H1 (cell line): ENCODE data around the gene ELAPOR2. TPM values are rescaled to one million over a fixed set of nuclear protein-coding genes. Genes with fewer than 3 reads are reported as not detected.
"Not testable (repeated sequence)": the region's sequence is repeated elsewhere in the genome, so short reads cannot be mapped to it uniquely, and the experiment has no call there.

Experiments
- CTCF ChIA-PET: fragments of 300-600 bp; sonication (Branson Sonifier 250); formaldehyde crosslinking; loops from one replicate; lab custom pipeline; 2021; ENCODE audit not compliant: partially characterized antibody; lab: Charles Lee
- POLR2A ChIA-PET: fragments of 300-600 bp; sonication (Branson Sonifier 250); formaldehyde crosslinking; loops from one replicate; lab custom pipeline; 2021; ENCODE audit warnings: inconsistent platforms; ENCODE audit not compliant: partially characterized antibody; lab: Charles Lee
- DNase-seq, 2 experiments: peaks; one replicate each; pipeline versions ENCODE4 v3.0.0 to v3.0.0-alpha.2; 2010 to 2022; ENCODE audit warnings: low spot score in 2 of 2, low read depth in 1 of 2, mixed read lengths in 1 of 2
- FAIRE-seq: peaks from 2 replicates; lab custom pipeline; 2011; peaks lifted over from hg19 to GRCh38; lab: Jason Lieb, UNC
- H2AFZ ChIP-seq: 2 replicates; pipeline ENCODE4 v1.8.1; 2012; ENCODE audit warnings: low read length, inconsistent platforms
- H2AK5ac ChIP-seq: 2 replicates; pipeline ENCODE4 v1.6.1; 2013; ENCODE audit warnings: low read depth, low read length
- H2BK120ac ChIP-seq: replicated peaks from 2 replicates; pipeline ENCODE3; 2013; ENCODE audit warnings: low read depth, low read length, inconsistent platforms
- H2BK12ac ChIP-seq: 2 replicates; pipeline ENCODE4 v1.6.1; 2013; ENCODE audit warnings: low read depth, low read length
- H2BK15ac ChIP-seq: 2 replicates; pipeline ENCODE4 v1.6.1; 2013; ENCODE audit warnings: low read length
- H2BK20ac ChIP-seq: 2 replicates; pipeline ENCODE4 v1.6.1; 2013; ENCODE audit warnings: low read length
- H2BK5ac ChIP-seq: 2 replicates; pipeline ENCODE4 v1.6.1; 2013; ENCODE audit warnings: low read depth, low read length
- H3K14ac ChIP-seq: 2 replicates; pipeline ENCODE4 v1.6.1; 2013; ENCODE audit warnings: inconsistent platforms; ENCODE audit not compliant: insufficient read length
- H3K18ac ChIP-seq: 2 replicates; pipeline ENCODE4 v1.6.1; 2013; ENCODE audit warnings: low read length; ENCODE audit errors: extremely low read depth
- H3K23ac ChIP-seq: 2 replicates; pipeline ENCODE4 v1.6.1; 2013; ENCODE audit warnings: inconsistent platforms; ENCODE audit not compliant: insufficient read length
- H3K23me2 ChIP-seq: 2 replicates; pipeline ENCODE4 v1.6.1; 2013; ENCODE audit warnings: low read depth, low read length
- H3K27ac ChIP-seq: 2 replicates; pipeline ENCODE4 v1.6.1; 2011; ENCODE audit warnings: low read depth, low read length, inconsistent platforms
- H3K27me3 ChIP-seq, 4 experiments: replicated peaks in 1 of 4; 1 replicate in 1 of 4; 2 replicates in 3 of 4; pipeline versions ENCODE4 v1.6.1 to v1.8.1; 2011 to 2013; ENCODE audit warnings: low read length in 3 of 4, mild to moderate bottlenecking in 3 of 4, inconsistent platforms in 2 of 4, mixed read lengths in 2 of 4, moderate library complexity in 1 of 4; ENCODE audit not compliant: control insufficient read depth in 3 of 4, insufficient read depth in 3 of 4; ENCODE audit errors: extremely low read depth in 1 of 4
- H3K36me3 ChIP-seq, 4 experiments: 2 replicates each; pipeline versions ENCODE4 v1.6.1 to v1.8.1; 2011 to 2013; ENCODE audit warnings: mild to moderate bottlenecking in 4 of 4, low read length in 3 of 4, moderate library complexity in 2 of 4, control low read depth in 1 of 4, inconsistent platforms in 1 of 4; ENCODE audit not compliant: insufficient read depth in 4 of 4, control insufficient read depth in 2 of 4
- H3K4ac ChIP-seq: replicated peaks from 2 replicates; pipeline ENCODE3; 2013; ENCODE audit warnings: low read length, low read depth, mixed read lengths, inconsistent platforms; ENCODE audit not compliant: insufficient read length
- H3K4me1 ChIP-seq, 4 experiments: replicated peaks in 1 of 4; 1 replicate in 1 of 4; 2 replicates in 3 of 4; pipeline versions ENCODE4 v1.6.1 to v1.8.1; 2011 to 2013; ENCODE audit warnings: low read length in 3 of 4, inconsistent platforms in 2 of 4, mixed read lengths in 1 of 4; ENCODE audit not compliant: insufficient read depth in 4 of 4, control insufficient read depth in 3 of 4
- H3K4me2 ChIP-seq, 2 experiments: 2 replicates each; pipeline versions ENCODE4 v1.6.1 to v1.8.1; 2011 to 2013; ENCODE audit warnings: low read depth in 2 of 2, low read length in 2 of 2, control low read depth in 1 of 2, inconsistent platforms in 1 of 2, mild to moderate bottlenecking in 1 of 2; ENCODE audit not compliant: insufficient read depth in 1 of 2
- H3K4me3 ChIP-seq, 4 experiments: fragments of 200-600, 300-600 bp in 1 of 4; sonication (generic), shearing (Covaris generic), sonication (Bioruptor Twin) in 1 of 4; 2 replicates each; pipeline versions ENCODE4 v1.5.1 to v1.8.1; 2011 to 2016; ENCODE audit warnings: low read length in 4 of 4, low read depth in 3 of 4, control low read depth in 2 of 4, inconsistent platforms in 2 of 4, mild to moderate bottlenecking in 2 of 4, mixed read lengths in 1 of 4, moderate library complexity in 1 of 4; ENCODE audit not compliant: insufficient read depth in 2 of 4; ENCODE audit errors: extremely low read depth in 1 of 4
- H3K56ac ChIP-seq: replicated peaks from 2 replicates; pipeline ENCODE3; 2013; ENCODE audit warnings: low read depth, mild to moderate bottlenecking, mixed read lengths, low read length, inconsistent platforms; ENCODE audit not compliant: insufficient read length
- H3K79me1 ChIP-seq: 2 replicates; pipeline ENCODE4 v1.6.1; 2013; ENCODE audit warnings: low read depth, low read length, control low read depth
- H3K79me2 ChIP-seq, 2 experiments: 2 replicates each; pipeline versions ENCODE4 v1.6.1 to v1.8.1; 2012 to 2013; ENCODE audit warnings: low read length in 2 of 2, mild to moderate bottlenecking in 2 of 2, inconsistent platforms in 1 of 2; ENCODE audit not compliant: insufficient read depth in 2 of 2, control insufficient read depth in 1 of 2
- H3K9ac ChIP-seq, 4 experiments: replicated peaks in 1 of 4; 1 replicate in 1 of 4; 2 replicates in 3 of 4; pipeline versions ENCODE4 v1.6.1 to v1.8.1; 2011 to 2013; ENCODE audit warnings: low read depth in 3 of 4, low read length in 3 of 4, control low read depth in 2 of 4, mild to moderate bottlenecking in 2 of 4, moderate library complexity in 2 of 4, inconsistent platforms in 1 of 4; ENCODE audit errors: extremely low read depth in 1 of 4
- H3K9me3 ChIP-seq, 2 experiments: 2 replicates each; pipeline versions ENCODE4 v1.6.1 to v1.8.1; 2012 to 2013; ENCODE audit warnings: mild to moderate bottlenecking in 2 of 2, moderate library complexity in 2 of 2, control low read depth in 1 of 2, inconsistent platforms in 1 of 2, low read depth in 1 of 2, low read length in 1 of 2, mixed read lengths in 1 of 2; ENCODE audit not compliant: insufficient read depth in 2 of 2
- H4K20me1 ChIP-seq, 2 experiments: replicated peaks in 1 of 2; 2 replicates each; pipeline versions ENCODE3 to v1.8.1; 2011 to 2013; ENCODE audit warnings: inconsistent platforms in 2 of 2, low read length in 2 of 2, mild to moderate bottlenecking in 1 of 2; ENCODE audit not compliant: insufficient read depth in 2 of 2, control insufficient read depth in 1 of 2
- H4K5ac ChIP-seq: 2 replicates; pipeline ENCODE4 v1.6.1; 2013; ENCODE audit warnings: low read length, low read depth, mixed read lengths, inconsistent platforms; ENCODE audit not compliant: insufficient read length
- H4K8ac ChIP-seq: 2 replicates; pipeline ENCODE4 v1.8.0; 2013; ENCODE audit warnings: mild to moderate bottlenecking, moderate library complexity, low read length, inconsistent platforms; ENCODE audit not compliant: insufficient read depth; ENCODE audit errors: extremely low read depth
- H4K91ac ChIP-seq: replicated peaks from 2 replicates; pipeline ENCODE3; 2013; ENCODE audit warnings: low read length, mixed read lengths, inconsistent platforms; ENCODE audit not compliant: insufficient read length
- CEBPB ChIP-seq: IDR thresholded peaks from 2 replicates; pipeline ENCODE4 v1.6.1; 2012; ENCODE audit warnings: low read depth, low read length
- KDM4A ChIP-seq: IDR thresholded peaks from one replicate; pipeline ENCODE4 v1.7.1; 2012; ENCODE audit warnings: low read depth, mild to moderate bottlenecking, moderate library complexity, low read length, inconsistent platforms; ENCODE audit not compliant: severe bottlenecking
- WGBS, 2 experiments: shearing (Covaris generic) in 1 of 2; methylation state at CpG; one replicate each; pipeline versions ENCODE4 v1.1.6 to v1.1.7; 2013 to 2015; ENCODE audit warnings: low lambda C conversion rate in 2 of 2, mixed read lengths in 2 of 2, inconsistent platforms in 1 of 2, low coverage in 1 of 2, missing lambda C conversion rate in 1 of 2; ENCODE audit not compliant: insufficient replicate concordance in 2 of 2, insufficient coverage in 1 of 2, insufficient read length in 1 of 2; ENCODE audit errors: extremely low coverage in 1 of 2, missing lambda C conversion rate in 1 of 2; 5-methylcytosine and 5-hydroxymethylcytosine counted together
- polyA plus RNA-seq, 7 experiments: library from polyadenylated mRNA; depleted of rRNA in 3 of 7; stranded (reverse) in 5 of 7; unstranded in 2 of 7; fragments of >200 nt in 5 of 7; fragments of 200-250 nt in 2 of 7; gene quantifications; 1 replicate in 5 of 7; 2 replicates in 1 of 7; 4 replicates in 1 of 7; pipeline versions ENCODE4 v1.2.1 to v1.2.3, GENCODE V29; 2011 to 2013; ENCODE audit warnings: missing spikeins in 2 of 7, mixed read lengths in 2 of 7
- total RNA-seq: library from RNA; stranded (reverse); fragmentation: NEBNext Ultra II Directional; extraction: Animal tissue kit (Norgen Biotek cat#: 25700); gene quantifications from 2 replicates; pipeline ENCODE4 v1.2.1, GENCODE V29; 2021

ELAPOR2 gene
- total and polyA plus RNA-seq, 2 of the 8 experiments (the other 6 are each of a cell fraction or from before 2014, with no cell fraction given) = 12.9 to 32.9 TPM

DNA sequence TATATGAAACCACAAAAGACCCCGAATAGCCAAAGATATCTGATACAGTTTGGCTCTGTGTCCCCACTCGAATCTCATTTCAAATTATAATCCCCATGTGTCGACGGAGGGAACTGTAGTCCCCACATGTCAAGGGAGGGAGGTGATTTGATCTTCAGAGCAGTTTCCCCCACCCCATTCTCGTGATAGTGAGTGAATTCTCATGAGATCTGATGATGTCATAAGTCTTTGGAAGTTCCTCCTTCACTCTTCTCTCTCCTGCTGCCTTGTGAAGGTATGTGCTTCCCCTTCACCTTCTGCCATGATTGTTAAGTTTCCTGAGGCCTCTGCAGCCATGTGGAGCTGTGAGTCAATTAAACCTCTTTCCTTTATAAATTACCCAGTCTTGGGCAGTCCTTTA, 13.0 kb downstream of the ELAPOR2 start:
- Histone ChIP-seq H3K79me2 (no peaks in the 10 kb centered on the region), H2BK5ac (no peak overlapping the region), H3K4me1 (no peaks in the 10 kb centered on the region), H4K91ac (no peak overlapping the region), H3K79me1 (no peaks in the 10 kb centered on the region), H3K9ac (no peak overlapping the region), H3K27ac (no peak overlapping the region), H3K14ac (no peak overlapping the region), H3K18ac (no peak overlapping the region), H3K36me3 (no peaks in the 10 kb centered on the region), H3K4ac (no peak overlapping the region), H4K5ac (no peak overlapping the region), H3K4me2 (no peak overlapping the region), H3K56ac (no peak overlapping the region), H4K8ac (no peak overlapping the region), H4K20me1 (no peaks in the 10 kb centered on the region), H3K27me3 (no peaks in the 10 kb centered on the region), H3K23ac (no peak overlapping the region), H2AK5ac (no peak overlapping the region), H2BK12ac (no peak overlapping the region), H2BK15ac (no peak overlapping the region), H3K4me3 (no peak overlapping the region), H2BK120ac (no peak overlapping the region), H2AFZ (no peak overlapping the region), H2BK20ac (no peak overlapping the region), H3K23me2 (no peaks in the 10 kb centered on the region), H3K9me3 (no peaks in the 10 kb centered on the region)
- CTCF ChIA-PET = interaction anchor here (1.7 kb wide), 1 partner anchor 102 kb away, joined by 5 read pairs; no protein-coding TSS in a partner anchor
- no peak for DNase-seq
- WGBS, 2 experiments = 90% methylated on average over 5 of the region's 5 CpGs; no CpG with 5 or more reads in 1 of the 2 experiments
- TF ChIP-seq KDM4A = no peak
- no peak for TF ChIP-seq CEBPB
- no peak for FAIRE-seq
- POLR2A ChIA-PET = interaction anchor here (1.4 kb wide), 1 partner anchor 10 kb away, joined by 3 read pairs; no protein-coding TSS in a partner anchor

DNA sequence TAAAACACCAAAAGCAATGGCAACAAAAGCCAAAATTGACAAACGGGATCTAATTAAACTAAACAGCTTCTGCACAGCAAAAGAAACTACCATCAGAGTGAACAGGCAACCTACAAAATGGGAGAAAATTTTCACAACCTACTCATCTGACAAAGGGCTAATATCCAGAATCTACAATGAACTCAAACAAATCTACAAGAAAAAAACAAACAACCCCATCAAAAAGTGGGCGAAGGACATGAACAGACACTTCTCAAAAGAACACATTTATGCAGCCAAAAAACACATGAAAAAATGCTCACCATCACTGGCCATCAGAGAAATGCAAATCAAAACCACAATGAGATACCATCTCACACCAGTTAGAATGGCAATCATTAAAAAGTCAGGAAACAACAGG, 14.7 kb downstream of the ELAPOR2 start:
- H3K14ac ChIP-seq, H2BK20ac ChIP-seq, H3K79me2 ChIP-seq, H4K8ac ChIP-seq, POLR2A ChIA-PET, H3K9me3 ChIP-seq, H4K91ac ChIP-seq, H3K18ac ChIP-seq, H3K79me1 ChIP-seq, H3K4me2 ChIP-seq, CTCF ChIA-PET, FAIRE-seq, H2BK15ac ChIP-seq, H3K9ac ChIP-seq, DNase-seq, H3K27ac ChIP-seq, H3K4me3 ChIP-seq, H3K4ac ChIP-seq, H3K27me3 ChIP-seq, H3K4me1 ChIP-seq, H3K23ac ChIP-seq, H2BK120ac ChIP-seq, H4K5ac ChIP-seq, H3K36me3 ChIP-seq, H3K56ac ChIP-seq, H2BK12ac ChIP-seq, H2AK5ac ChIP-seq, H2AFZ ChIP-seq, H3K23me2 ChIP-seq, H4K20me1 ChIP-seq, H2BK5ac ChIP-seq: not testable (repeated sequence)
- WGBS, 2 experiments = 100% methylated on average over 1 of the region's 2 CpGs; no CpG with 5 or more reads in 1 of the 2 experiments
